ENCODE results near the gene NUTM2G. TPM values are rescaled to one million over a fixed set of nuclear protein-coding genes. Genes with fewer than 3 reads are reported as not detected.
"Not testable (repeated sequence)": the region's sequence is repeated elsewhere in the genome, so short reads cannot be mapped to it uniquely, and the experiment has no call there.

Gene NUTM2G, protein sequence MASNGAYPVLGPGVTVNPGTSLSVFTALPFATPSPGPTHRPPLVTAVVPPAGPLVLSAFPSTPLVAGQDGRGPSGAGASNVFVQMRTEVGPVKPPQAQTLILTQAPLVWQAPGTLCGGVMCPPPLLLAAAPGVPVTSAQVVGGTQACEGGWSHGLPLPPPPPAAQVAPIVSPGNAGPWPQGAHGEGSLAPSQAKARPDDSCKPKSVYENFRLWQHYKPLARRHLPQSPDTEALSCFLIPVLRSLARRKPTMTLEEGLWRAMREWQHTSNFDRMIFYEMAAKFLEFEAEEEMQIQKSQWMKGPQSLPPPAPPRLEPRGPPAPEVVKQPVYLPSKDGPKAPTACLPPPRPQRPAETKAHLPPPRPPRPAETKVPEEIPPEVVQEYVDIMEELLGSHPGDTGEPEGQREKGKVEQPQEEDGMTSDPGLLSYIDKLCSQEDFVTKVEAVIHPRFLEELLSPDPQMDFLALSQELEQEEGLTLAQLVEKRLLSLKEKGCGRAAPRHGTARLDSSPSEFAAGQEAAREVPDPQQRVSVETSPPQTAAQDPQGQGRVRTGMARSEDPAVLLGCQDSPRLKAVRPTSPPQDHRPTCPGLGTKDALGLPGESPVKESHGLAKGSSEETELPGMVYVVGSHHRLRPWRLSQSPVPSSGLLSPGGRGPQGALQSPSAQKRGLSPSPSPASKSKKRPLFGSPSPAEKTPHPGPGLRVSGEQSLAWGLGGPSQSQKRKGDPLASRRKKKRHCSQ
- total RNA-seq (not detected), polyA plus RNA-seq (not detected)
- long read RNA-seq, donor 1, result 0 reads
- long read RNA-seq, donor 2, result 0 reads
- long read RNA-seq, donor 3, result 0 reads
- long read RNA-seq, donor 4, result 0 reads
- long read RNA-seq, donor 5, result 0 reads
- long read RNA-seq, donor 6, result 0 reads
- long read RNA-seq, donor 7, result 0 reads
- long read RNA-seq, donor 8, result 0 reads
- long read RNA-seq, donor 9, result 0 reads
- long read RNA-seq, donor 10, result 0 reads

DNA sequence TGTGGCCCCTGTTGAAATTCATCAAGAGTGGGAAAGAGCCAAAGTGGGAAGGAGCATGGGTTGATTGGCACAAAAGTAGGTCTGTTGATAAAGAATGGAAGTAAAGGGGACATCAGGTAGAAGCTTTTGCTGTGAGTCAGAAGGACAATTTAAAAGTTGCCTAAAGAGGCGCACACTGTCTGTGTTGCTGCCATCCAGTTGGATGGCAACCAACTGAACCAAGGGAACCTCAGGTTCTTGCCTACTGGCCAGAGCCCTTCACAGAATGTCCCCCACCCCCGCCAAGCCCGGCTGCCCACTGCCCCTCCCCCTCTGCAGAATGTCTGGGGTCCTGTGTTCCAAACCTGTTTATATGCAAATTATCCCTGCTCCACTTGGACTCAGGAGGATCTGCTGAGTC is at the start of gene NUTM2G:
TSS of gene NUTM2G (plus strand) at position 301 of the 400 bp plus-strand sequence. CDS start 182 bp downstream, outside the sequence.
- H3K27ac ChIP-seq; intact Hi-C loops (cut with DNase I; ENCODE audit: low total_unique reads); H3K4me1 ChIP-seq; H3K36me3 ChIP-seq; H3K9me3 ChIP-seq; DNase-seq; H3K4me3 ChIP-seq; H3K27me3 ChIP-seq: not testable (repeated sequence)
- WGBS, 5 donors, result no CpG with 5 or more reads among the region's 3 CpGs

DNA sequence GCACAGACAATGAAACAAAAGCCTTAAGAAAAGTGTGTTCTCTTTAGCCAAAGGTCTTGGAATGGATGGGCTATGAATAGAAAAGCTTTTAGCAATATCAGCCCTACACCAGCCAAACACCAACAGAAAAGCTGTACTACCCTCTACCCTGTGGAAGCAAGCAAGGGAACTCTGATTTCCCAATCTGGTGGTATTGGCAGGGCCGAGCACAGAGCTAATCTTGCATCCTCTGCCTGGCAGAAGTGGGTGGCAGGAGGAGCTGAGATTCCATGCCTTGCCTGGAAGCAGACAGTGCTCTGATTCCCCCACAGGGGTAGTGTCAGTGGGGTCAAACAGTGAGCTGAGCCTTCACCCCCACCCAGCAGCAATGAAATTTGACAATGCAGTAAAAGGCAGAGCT is 44.7 kb upstream of the NUTM2G start:
- H3K4me1 ChIP-seq, result no peaks in the 10 kb centered on the region
- no peak overlapping the region for H3K4me3 ChIP-seq
- intact Hi-C loops (cut with DNase I; ENCODE audit: low total_unique reads), result no loop called here
- H3K27ac ChIP-seq, result no peak overlapping the region
- no peaks in the 10 kb centered on the region for H3K36me3 ChIP-seq
- no peaks in the 10 kb centered on the region for H3K27me3 ChIP-seq
- no peak for TF ChIP-seq POLR2A (IDR thresholded peaks at IDR 0.05)
- no peaks in the 10 kb centered on the region for H3K9me3 ChIP-seq
- no peak for DNase-seq
- 40 to 96% (median 77%) methylated on average over 1 of the region's 1 CpG for WGBS, 5 donors

DNA sequence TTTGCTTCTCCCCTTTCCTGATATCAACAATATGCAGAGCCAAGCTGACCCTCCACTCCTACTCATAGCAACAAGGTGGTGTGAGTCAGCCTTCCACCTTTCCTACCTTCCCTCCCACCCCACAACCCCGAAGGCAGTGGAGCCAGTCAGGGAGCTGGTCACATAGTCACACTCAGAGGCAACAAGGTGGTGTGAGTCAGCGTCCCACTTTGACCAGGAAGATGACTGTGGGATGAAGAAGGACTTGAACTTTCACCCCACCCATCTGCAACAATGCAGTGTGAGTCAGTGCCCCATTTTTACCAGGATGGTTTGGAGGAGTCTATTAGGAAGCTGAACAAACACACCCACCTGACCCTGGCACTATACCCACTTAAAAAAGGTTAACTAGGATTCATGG is 44.2 kb upstream of the NUTM2G start:
- Histone ChIP-seq H3K27ac (no peak overlapping the region), H3K4me1 (no peaks in the 10 kb centered on the region), H3K27me3 (no peaks in the 10 kb centered on the region), H3K4me3 (no peak overlapping the region), H3K36me3 (no peaks in the 10 kb centered on the region), H3K9me3 (no peaks in the 10 kb centered on the region)
- TF ChIP-seq, protein P1, sequence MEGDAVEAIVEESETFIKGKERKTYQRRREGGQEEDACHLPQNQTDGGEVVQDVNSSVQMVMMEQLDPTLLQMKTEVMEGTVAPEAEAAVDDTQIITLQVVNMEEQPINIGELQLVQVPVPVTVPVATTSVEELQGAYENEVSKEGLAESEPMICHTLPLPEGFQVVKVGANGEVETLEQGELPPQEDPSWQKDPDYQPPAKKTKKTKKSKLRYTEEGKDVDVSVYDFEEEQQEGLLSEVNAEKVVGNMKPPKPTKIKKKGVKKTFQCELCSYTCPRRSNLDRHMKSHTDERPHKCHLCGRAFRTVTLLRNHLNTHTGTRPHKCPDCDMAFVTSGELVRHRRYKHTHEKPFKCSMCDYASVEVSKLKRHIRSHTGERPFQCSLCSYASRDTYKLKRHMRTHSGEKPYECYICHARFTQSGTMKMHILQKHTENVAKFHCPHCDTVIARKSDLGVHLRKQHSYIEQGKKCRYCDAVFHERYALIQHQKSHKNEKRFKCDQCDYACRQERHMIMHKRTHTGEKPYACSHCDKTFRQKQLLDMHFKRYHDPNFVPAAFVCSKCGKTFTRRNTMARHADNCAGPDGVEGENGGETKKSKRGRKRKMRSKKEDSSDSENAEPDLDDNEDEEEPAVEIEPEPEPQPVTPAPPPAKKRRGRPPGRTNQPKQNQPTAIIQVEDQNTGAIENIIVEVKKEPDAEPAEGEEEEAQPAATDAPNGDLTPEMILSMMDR (IDR thresholded peaks at IDR 0.05), result no peak
- TF ChIP-seq POLR2AphosphoS5 (IDR thresholded peaks at IDR 0.05) (no peak), POLR2A (IDR thresholded peaks at IDR 0.05) (no peak), EP300 (IDR thresholded peaks at IDR 0.05) (no peak)
- WGBS, 5 donors, result 53 to 74% (median 61%) methylated on average over 2 of the region's 2 CpGs
- peak in 1 of 2 donors; percentile 47 for DNase-seq
- intact Hi-C loops (cut with DNase I; ENCODE audit: low total_unique reads), result no loop called here

DNA sequence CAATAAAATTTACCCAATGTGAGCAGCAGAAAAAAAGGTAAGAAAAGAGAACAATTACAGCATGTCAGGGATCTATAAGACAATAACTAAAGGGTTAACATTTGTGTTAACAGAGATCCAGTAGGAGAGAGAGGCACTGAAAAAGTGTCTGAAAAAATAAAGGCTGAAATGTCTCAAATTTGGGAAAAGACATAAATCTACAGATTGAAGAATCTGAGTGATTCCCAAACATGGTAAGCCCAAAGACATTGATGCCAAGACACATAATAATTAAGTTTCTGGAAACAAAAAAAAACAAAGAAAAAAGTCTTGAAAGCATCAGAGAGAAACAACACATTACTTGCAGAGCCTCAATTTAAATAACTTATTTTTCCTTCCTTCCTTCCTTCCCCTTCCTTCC is 43.2 kb upstream of the NUTM2G start:
- no peaks in the 10 kb centered on the region for H3K27me3 ChIP-seq
- H3K9me3 ChIP-seq, result no peaks in the 10 kb centered on the region
- peaks cover 0 to 7% (median 2%) of the 10 kb centered on the region in 4 donors for H3K36me3 ChIP-seq
- no peak overlapping the region for H3K27ac ChIP-seq
- DNase-seq, result no peak
- no peaks in the 10 kb centered on the region for H3K4me1 ChIP-seq
- intact Hi-C loops (cut with DNase I; ENCODE audit: low total_unique reads), result no loop called here
- H3K4me3 ChIP-seq, result no peak overlapping the region
- TF ChIP-seq, protein P1 (IDR thresholded peaks at IDR 0.05), result no peak
- TF ChIP-seq POLR2AphosphoS5 (IDR thresholded peaks at IDR 0.05), result no peak
- TF ChIP-seq POLR2A (IDR thresholded peaks at IDR 0.05), result no peak
- no peak for TF ChIP-seq EP300 (IDR thresholded peaks at IDR 0.05)

DNA sequence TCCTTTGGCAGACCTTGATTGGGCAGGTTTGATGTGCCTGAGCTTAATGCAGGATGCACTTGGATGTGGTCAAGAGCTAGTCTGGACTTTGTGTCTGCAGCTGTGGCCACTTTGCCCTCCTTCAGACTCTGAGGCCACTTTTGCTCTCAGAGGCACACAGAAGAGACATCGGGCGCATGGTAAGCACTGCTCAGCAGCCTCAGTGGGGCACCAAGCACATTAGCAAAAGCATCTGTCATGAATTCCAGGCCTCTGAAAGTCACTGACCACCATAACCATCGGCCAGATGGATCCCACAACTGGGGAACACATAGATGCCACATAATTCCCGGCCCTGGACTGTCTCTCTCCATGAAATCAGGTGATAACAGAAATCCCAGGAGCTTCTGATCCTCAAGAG is 40.1 kb upstream of the NUTM2G start:
- H3K9me3 ChIP-seq, result no peaks in the 10 kb centered on the region
- no peak overlapping the region for H3K27ac ChIP-seq
- TF ChIP-seq, protein P1 (IDR thresholded peaks at IDR 0.05), result no peak
- no peak for TF ChIP-seq EP300 (IDR thresholded peaks at IDR 0.05)
- TF ChIP-seq POLR2A (IDR thresholded peaks at IDR 0.05), result no peak
- no peak for TF ChIP-seq POLR2AphosphoS5 (IDR thresholded peaks at IDR 0.05)
- intact Hi-C loops (cut with DNase I; ENCODE audit: low total_unique reads), result no loop called here
- peaks cover 0 to 25% (median 7%) of the 10 kb centered on the region in 4 donors for H3K36me3 ChIP-seq
- no peak for DNase-seq
- no peaks in the 10 kb centered on the region for H3K27me3 ChIP-seq
- 85 to 96% (median 96%) methylated on average over 3 to 4 of the region's 4 CpGs for WGBS, 5 donors
- no peak overlapping the region for H3K4me3 ChIP-seq
- H3K4me1 ChIP-seq, result no peaks in the 10 kb centered on the region

All from stomach (tissue), 19 donors.